Measurements from ENCODE around the gene CASP6. TPM values are rescaled to one million over a fixed set of nuclear protein-coding genes. Genes with fewer than 3 reads are reported as not detected.
"Not testable (repeated sequence)": the region's sequence is repeated elsewhere in the genome, so short reads cannot be mapped to it uniquely, and the experiment has no call there.

CASP6 gene
- total RNA-seq, 1 experiment from 2014 or later = 30.5 TPM

DNA sequence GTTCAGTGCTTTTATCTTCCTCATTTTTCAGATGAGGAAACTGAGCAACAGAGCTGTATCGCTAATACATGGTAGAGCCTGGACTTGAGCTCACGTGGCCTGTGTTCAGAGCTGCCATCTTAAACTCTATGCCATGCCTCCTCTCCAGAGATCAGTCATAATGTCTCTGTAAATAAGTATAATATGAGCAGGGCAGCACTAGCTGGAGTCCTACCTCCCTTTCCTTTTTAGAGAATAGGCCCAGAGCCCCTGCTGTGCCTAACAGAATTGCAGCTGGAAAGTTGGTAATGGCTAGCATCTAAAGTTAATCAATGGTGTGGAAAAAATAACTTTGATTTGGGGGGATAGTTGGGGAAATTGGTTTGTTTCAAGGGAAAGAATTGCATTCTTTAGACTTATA lies 20.4 kb downstream of the CASP6 start:
- no peak overlapping the region for H3K4me3 ChIP-seq (ENCODE audit: low read depth, low read length, poor library complexity, severe bottlenecking)
- no peaks in the 10 kb centered on the region for H3K9me3 ChIP-seq (ENCODE audit: low read depth, low read length, poor library complexity, severe bottlenecking)
- ChIA-PET POLR2A (ENCODE audit: low non-redundant PET) (no interaction called here), CTCF (interaction anchor here (0.7 kb wide), 1 partner anchor 19 kb away, joined by 3 read pairs; no protein-coding TSS in a partner anchor)
- BruUV-seq (replicated peaks) = no TSS peak
- TF ChIP-seq, protein P1, sequence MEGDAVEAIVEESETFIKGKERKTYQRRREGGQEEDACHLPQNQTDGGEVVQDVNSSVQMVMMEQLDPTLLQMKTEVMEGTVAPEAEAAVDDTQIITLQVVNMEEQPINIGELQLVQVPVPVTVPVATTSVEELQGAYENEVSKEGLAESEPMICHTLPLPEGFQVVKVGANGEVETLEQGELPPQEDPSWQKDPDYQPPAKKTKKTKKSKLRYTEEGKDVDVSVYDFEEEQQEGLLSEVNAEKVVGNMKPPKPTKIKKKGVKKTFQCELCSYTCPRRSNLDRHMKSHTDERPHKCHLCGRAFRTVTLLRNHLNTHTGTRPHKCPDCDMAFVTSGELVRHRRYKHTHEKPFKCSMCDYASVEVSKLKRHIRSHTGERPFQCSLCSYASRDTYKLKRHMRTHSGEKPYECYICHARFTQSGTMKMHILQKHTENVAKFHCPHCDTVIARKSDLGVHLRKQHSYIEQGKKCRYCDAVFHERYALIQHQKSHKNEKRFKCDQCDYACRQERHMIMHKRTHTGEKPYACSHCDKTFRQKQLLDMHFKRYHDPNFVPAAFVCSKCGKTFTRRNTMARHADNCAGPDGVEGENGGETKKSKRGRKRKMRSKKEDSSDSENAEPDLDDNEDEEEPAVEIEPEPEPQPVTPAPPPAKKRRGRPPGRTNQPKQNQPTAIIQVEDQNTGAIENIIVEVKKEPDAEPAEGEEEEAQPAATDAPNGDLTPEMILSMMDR (conservative IDR thresholded peaks at IDR 0.05; ENCODE audit: low read depth, low read length) = no peak
- no peak for TF ChIP-seq EZH2 (IDR thresholded peaks at IDR 0.05; ENCODE audit: borderline replicate concordance, low read depth, low read length, poor library complexity, severe bottlenecking)
- peak overlapping the region; percentile 3 for H3K27ac ChIP-seq (ENCODE audit: low read depth, low read length, poor library complexity, severe bottlenecking)
- DNase-seq (ENCODE audit: low spot score) = peak; percentile 65
- peaks cover 7% of the 10 kb centered on the region for H3K36me3 ChIP-seq (ENCODE audit: insufficient read depth, low read length, poor library complexity, severe bottlenecking)
- intact Hi-C loops (cut with micrococcal nuclease; ENCODE audit: unreplicated experiment) = no loop called here
- no peaks in the 10 kb centered on the region for H3K27me3 ChIP-seq (replicated peaks; ENCODE audit: insufficient read depth, low read depth, low read length, poor library complexity)
- peaks cover 9% of the 10 kb centered on the region for H3K4me1 ChIP-seq (ENCODE audit: insufficient read depth, low read length, poor library complexity, severe bottlenecking)

DNA sequence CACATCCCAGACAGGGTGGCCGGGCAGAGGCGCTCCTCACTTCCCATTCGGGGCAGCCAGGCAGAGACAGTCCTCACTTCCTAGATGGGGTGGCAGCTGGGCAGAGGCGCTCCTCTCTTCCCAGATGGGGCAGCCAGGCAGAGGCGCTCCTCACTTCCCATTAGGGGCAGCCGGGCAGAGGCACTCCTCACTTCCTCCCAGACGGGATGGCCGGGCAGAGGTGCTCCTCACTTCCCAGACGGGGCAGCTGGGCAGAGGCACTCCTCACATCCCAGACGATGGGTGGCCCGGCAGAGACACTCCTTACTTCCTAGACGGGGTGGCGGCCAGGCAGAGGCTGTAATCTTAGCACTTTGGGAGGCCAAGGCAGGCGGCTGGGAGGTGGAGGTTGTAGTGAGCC lies 24.3 kb downstream of the CASP6 start:
- DNase-seq (ENCODE audit: low spot score); H3K27ac ChIP-seq (ENCODE audit: low read depth, low read length, poor library complexity, severe bottlenecking); intact Hi-C loops (cut with micrococcal nuclease; ENCODE audit: unreplicated experiment); H3K4me1 ChIP-seq (ENCODE audit: insufficient read depth, low read length, poor library complexity, severe bottlenecking); H3K27me3 ChIP-seq (replicated peaks; ENCODE audit: insufficient read depth, low read depth, low read length, poor library complexity); H3K4me3 ChIP-seq (ENCODE audit: low read depth, low read length, poor library complexity, severe bottlenecking); BruUV-seq (replicated peaks); POLR2A ChIA-PET (ENCODE audit: low non-redundant PET); CTCF ChIA-PET; H3K36me3 ChIP-seq (ENCODE audit: insufficient read depth, low read length, poor library complexity, severe bottlenecking); H3K9me3 ChIP-seq (ENCODE audit: low read depth, low read length, poor library complexity, severe bottlenecking): not testable (repeated sequence)

DNA sequence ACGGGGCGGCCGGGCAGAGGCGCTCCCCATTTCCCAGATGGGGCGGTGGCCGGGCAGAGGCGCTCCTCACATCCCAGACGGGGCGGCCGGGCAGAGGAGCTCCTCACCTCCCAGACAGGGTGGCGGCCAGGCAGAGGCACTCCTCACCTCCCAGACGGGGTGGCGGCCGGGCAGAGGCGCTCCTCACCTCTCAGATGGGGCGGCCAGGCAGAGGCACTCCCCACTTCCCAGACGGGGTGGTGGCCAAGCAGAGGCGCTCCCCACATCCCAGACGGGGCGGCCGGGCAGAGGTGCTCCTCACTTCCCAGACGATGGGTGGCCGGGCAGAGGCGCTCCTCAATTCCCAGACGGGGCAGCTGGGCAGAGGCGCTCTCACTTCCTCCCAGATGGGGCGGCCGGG lies 24.8 kb downstream of the CASP6 start:
- DNase-seq (ENCODE audit: low spot score); CTCF ChIA-PET; intact Hi-C loops (cut with micrococcal nuclease; ENCODE audit: unreplicated experiment); H3K27me3 ChIP-seq (replicated peaks; ENCODE audit: insufficient read depth, low read depth, low read length, poor library complexity); H3K4me1 ChIP-seq (ENCODE audit: insufficient read depth, low read length, poor library complexity, severe bottlenecking); H3K36me3 ChIP-seq (ENCODE audit: insufficient read depth, low read length, poor library complexity, severe bottlenecking); POLR2A ChIA-PET (ENCODE audit: low non-redundant PET); H3K27ac ChIP-seq (ENCODE audit: low read depth, low read length, poor library complexity, severe bottlenecking); H3K9me3 ChIP-seq (ENCODE audit: low read depth, low read length, poor library complexity, severe bottlenecking); BruUV-seq (replicated peaks); H3K4me3 ChIP-seq (ENCODE audit: low read depth, low read length, poor library complexity, severe bottlenecking): not testable (repeated sequence)

DNA sequence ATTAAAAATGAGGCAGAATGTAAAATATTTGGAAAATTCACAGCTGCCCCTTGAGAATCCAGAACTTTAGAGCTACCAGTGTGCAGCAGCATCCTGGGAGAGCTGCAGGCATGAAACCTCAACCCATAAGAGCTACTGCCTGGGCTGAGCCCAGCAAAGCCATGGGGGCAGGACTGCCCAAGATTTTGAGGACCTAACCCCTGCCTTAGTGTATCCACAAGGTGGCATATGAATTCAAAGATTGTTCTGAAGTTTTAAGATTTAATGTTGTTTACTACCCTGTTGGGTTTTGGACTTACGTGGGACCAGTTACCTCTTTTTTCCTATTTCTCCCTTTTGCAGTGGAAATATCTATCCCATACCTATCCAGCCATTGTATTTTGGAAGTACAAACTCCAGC lies 26.4 kb downstream of the CASP6 start:
- no peaks in the 10 kb centered on the region for H3K9me3 ChIP-seq (ENCODE audit: low read depth, low read length, poor library complexity, severe bottlenecking)
- no peak for TF ChIP-seq EZH2 (IDR thresholded peaks at IDR 0.05; ENCODE audit: borderline replicate concordance, low read depth, low read length, poor library complexity, severe bottlenecking)
- TF ChIP-seq, protein P1 (conservative IDR thresholded peaks at IDR 0.05; ENCODE audit: low read depth, low read length) = 0 out of 2 replicates have a peak, but pooled peaks have one; percentile 18
- H3K36me3 ChIP-seq (ENCODE audit: insufficient read depth, low read length, poor library complexity, severe bottlenecking) = no peaks in the 10 kb centered on the region
- H3K27me3 ChIP-seq (replicated peaks; ENCODE audit: insufficient read depth, low read depth, low read length, poor library complexity) = no peaks in the 10 kb centered on the region
- BruUV-seq (replicated peaks) = no TSS peak
- DNase-seq (ENCODE audit: low spot score) = no peak
- H3K4me1 ChIP-seq (ENCODE audit: insufficient read depth, low read length, poor library complexity, severe bottlenecking) = no peaks in the 10 kb centered on the region
- intact Hi-C loops (cut with micrococcal nuclease; ENCODE audit: unreplicated experiment) = no loop called here
- POLR2A ChIA-PET (ENCODE audit: low non-redundant PET) = no interaction called here
- CTCF ChIA-PET = no interaction called here
- no peak overlapping the region for H3K27ac ChIP-seq (ENCODE audit: low read depth, low read length, poor library complexity, severe bottlenecking)
- H3K4me3 ChIP-seq (ENCODE audit: low read depth, low read length, poor library complexity, severe bottlenecking) = no peak overlapping the region

Data from A673 (cell line).